Measurements from ENCODE around the gene F13B. TPM values are rescaled to one million over a fixed set of nuclear protein-coding genes. Genes with fewer than 3 reads are reported as not detected.
"Not testable (repeated sequence)": the region's sequence is repeated elsewhere in the genome, so short reads cannot be mapped to it uniquely, and the experiment has no call there.

Gene F13B
- not detected for total RNA-seq
- polyA plus RNA-seq: 0.05 TPM

GRCh38 chr1:197066719-197067456, at the start of gene F13B:
Gene F13B (minus strand): TSS chr1:197067260. CDS start chr1:197067223, 37 bp downstream.
- Histone ChIP-seq H3K4me3 (ENCODE audit: low read depth, low read length) (no peak within 1 kb of the TSS), H3K36me3 (ENCODE audit: insufficient read depth) (no peaks in the 10 kb centered on the region), H3K27ac (ENCODE audit: low read depth) (no peak within 1 kb of the TSS), H3K4me1 (ENCODE audit: insufficient read depth) (no peaks in the 10 kb centered on the region)
- 83% methylated on average over 3 of the region's 3 CpGs for WGBS
- no peak for DNase-seq (ENCODE audit: extremely low spot score)

- Histone ChIP-seq H3K4me1 (ENCODE audit: insufficient read depth) (no peaks in the 10 kb centered on the region), H3K4me3 (ENCODE audit: low read depth, low read length) (no peak overlapping the region), H3K27ac (ENCODE audit: low read depth) (no peak overlapping the region), H3K36me3 (ENCODE audit: insufficient read depth) (no peaks in the 10 kb centered on the region)
- DNase-seq (ENCODE audit: extremely low spot score): no peak
- 97% methylated on average over 2 of the region's 2 CpGs for WGBS
These were observed 49.1 kb upstream of the F13B start for GRCh38 chr1:197116156-197116555.

- Histone ChIP-seq H3K36me3 (ENCODE audit: insufficient read depth) (no peaks in the 10 kb centered on the region), H3K27ac (ENCODE audit: low read depth) (no peak overlapping the region), H3K4me1 (ENCODE audit: insufficient read depth) (no peaks in the 10 kb centered on the region), H3K4me3 (ENCODE audit: low read depth, low read length) (no peak overlapping the region)
- 98% methylated on average over 1 of the region's 1 CpG for WGBS
- no peak for DNase-seq (ENCODE audit: extremely low spot score)
These were observed 39.8 kb upstream of the F13B start for GRCh38 chr1:197106869-197107268.

- no peak for DNase-seq (ENCODE audit: extremely low spot score)
- Histone ChIP-seq H3K4me1 (ENCODE audit: insufficient read depth) (no peaks in the 10 kb centered on the region), H3K4me3 (ENCODE audit: low read depth, low read length) (no peak overlapping the region), H3K36me3 (ENCODE audit: insufficient read depth) (no peaks in the 10 kb centered on the region), H3K27ac (ENCODE audit: low read depth) (no peak overlapping the region)
- WGBS: 55% methylated on average over 5 of the region's 5 CpGs
These were observed 36.2 kb upstream of the F13B start for GRCh38 chr1:197103300-197103699.

GRCh38 chr1:197101978-197102377, 34.9 kb upstream of the F13B start:
- no peak for DNase-seq (ENCODE audit: extremely low spot score)
- H3K4me3 ChIP-seq (ENCODE audit: low read depth, low read length): no peak overlapping the region
- no peaks in the 10 kb centered on the region for H3K4me1 ChIP-seq (ENCODE audit: insufficient read depth)
- no peaks in the 10 kb centered on the region for H3K36me3 ChIP-seq (ENCODE audit: insufficient read depth)
- 90% methylated on average over 3 of the region's 3 CpGs for WGBS
- H3K27ac ChIP-seq (ENCODE audit: low read depth): no peak overlapping the region

GRCh38 chr1:197100677-197101076, 33.6 kb upstream of the F13B start:
- Histone ChIP-seq H3K4me3 (ENCODE audit: low read depth, low read length) (no peak overlapping the region), H3K27ac (ENCODE audit: low read depth) (no peak overlapping the region), H3K36me3 (ENCODE audit: insufficient read depth) (no peaks in the 10 kb centered on the region), H3K4me1 (ENCODE audit: insufficient read depth) (no peaks in the 10 kb centered on the region)
- WGBS: 73% methylated on average over 3 of the region's 3 CpGs
- DNase-seq (ENCODE audit: extremely low spot score): no peak

GRCh38 chr1:197099444-197099843, 32.4 kb upstream of the F13B start:
- no peak for DNase-seq (ENCODE audit: extremely low spot score)
- Histone ChIP-seq H3K4me3 (ENCODE audit: low read depth, low read length) (no peak overlapping the region), H3K4me1 (ENCODE audit: insufficient read depth) (no peaks in the 10 kb centered on the region), H3K27ac (ENCODE audit: low read depth) (no peak overlapping the region), H3K36me3 (ENCODE audit: insufficient read depth) (no peaks in the 10 kb centered on the region)

- H3K4me1 ChIP-seq (ENCODE audit: insufficient read depth); H3K4me3 ChIP-seq (ENCODE audit: low read depth, low read length); H3K27ac ChIP-seq (ENCODE audit: low read depth); H3K36me3 ChIP-seq (ENCODE audit: insufficient read depth); DNase-seq (ENCODE audit: extremely low spot score): not testable (repeated sequence)
- 92% methylated on average over 2 of the region's 2 CpGs for WGBS
These were observed 29.9 kb upstream of the F13B start for GRCh38 chr1:197096971-197097370.

GRCh38 chr1:197096137-197096536, 29.1 kb upstream of the F13B start:
- DNase-seq (ENCODE audit: extremely low spot score): no peak
- WGBS: 77% methylated on average over 1 of the region's 1 CpG

GRCh38 chr1:197093226-197093885, 26.3 kb upstream of the F13B start:
- no peak overlapping the region for H3K4me3 ChIP-seq (ENCODE audit: low read depth, low read length)
- no peak for DNase-seq (ENCODE audit: extremely low spot score)
- H3K4me1 ChIP-seq (ENCODE audit: insufficient read depth): no peaks in the 10 kb centered on the region
- no peaks in the 10 kb centered on the region for H3K36me3 ChIP-seq (ENCODE audit: insufficient read depth)
- H3K27ac ChIP-seq (ENCODE audit: low read depth): no peak overlapping the region
- WGBS: 97% methylated on average over 4 of the region's 4 CpGs

More at GRCh38 chr1:197096137-197096536, 29.1 kb upstream of the F13B start:
- H3K4me3 ChIP-seq (ENCODE audit: low read depth, low read length): no peak overlapping the region
- no peaks in the 10 kb centered on the region for H3K36me3 ChIP-seq (ENCODE audit: insufficient read depth)
- no peak overlapping the region for H3K27ac ChIP-seq (ENCODE audit: low read depth)
- H3K4me1 ChIP-seq (ENCODE audit: insufficient read depth): no peaks in the 10 kb centered on the region

- Histone ChIP-seq H3K36me3 (ENCODE audit: insufficient read depth) (no peaks in the 10 kb centered on the region), H3K4me3 (ENCODE audit: low read depth, low read length) (no peak overlapping the region), H3K27ac (ENCODE audit: low read depth) (no peak overlapping the region), H3K4me1 (ENCODE audit: insufficient read depth) (no peaks in the 10 kb centered on the region)
- WGBS: 100% methylated on average over 1 of the region's 1 CpG
- DNase-seq (ENCODE audit: extremely low spot score): no peak
These were observed 25.5 kb upstream of the F13B start for GRCh38 chr1:197092491-197093023.

- no peak for DNase-seq (ENCODE audit: extremely low spot score)
- no peak overlapping the region for H3K27ac ChIP-seq (ENCODE audit: low read depth)
- H3K4me3 ChIP-seq (ENCODE audit: low read depth, low read length): no peak overlapping the region
- no peaks in the 10 kb centered on the region for H3K4me1 ChIP-seq (ENCODE audit: insufficient read depth)
- no peaks in the 10 kb centered on the region for H3K36me3 ChIP-seq (ENCODE audit: insufficient read depth)
These were observed 16.4 kb upstream of the F13B start for GRCh38 chr1:197083474-197083873.

GRCh38 chr1:197081117-197081753, 14.2 kb upstream of the F13B start:
- Histone ChIP-seq H3K4me3 (ENCODE audit: low read depth, low read length) (no peak overlapping the region), H3K4me1 (ENCODE audit: insufficient read depth) (no peaks in the 10 kb centered on the region), H3K27ac (ENCODE audit: low read depth) (no peak overlapping the region), H3K36me3 (ENCODE audit: insufficient read depth) (no peaks in the 10 kb centered on the region)
- DNase-seq (ENCODE audit: extremely low spot score): no peak
- WGBS: 99% methylated on average over 5 of the region's 5 CpGs

- no peaks in the 10 kb centered on the region for H3K4me1 ChIP-seq (ENCODE audit: insufficient read depth)
- no peak overlapping the region for H3K27ac ChIP-seq (ENCODE audit: low read depth)
- DNase-seq (ENCODE audit: extremely low spot score): no peak
- no peak overlapping the region for H3K4me3 ChIP-seq (ENCODE audit: low read depth, low read length)
- H3K36me3 ChIP-seq (ENCODE audit: insufficient read depth): no peaks in the 10 kb centered on the region
- 90% methylated on average over 2 of the region's 2 CpGs for WGBS
These were observed 13.3 kb upstream of the F13B start for GRCh38 chr1:197080323-197080722.

Data from urinary bladder (tissue), 4 donors.